Heart left ventricle (tissue), 13 donors: Measurements from ENCODE around the gene APOL4.

ENCODE experiments used
- CTCF ChIP-seq, 12 donors: fragments of 200-600 bp; sonication (generic) in 4 of 12; IDR thresholded peaks; one replicate each; pipeline versions ENCODE4 v1.5.0 to v1.8.0; 2018 to 2022; ENCODE audit warnings: antibody characterized with exemption in 12 of 12, mild to moderate bottlenecking in 5 of 12
- POLR2A ChIP-seq, 2 donors: fragments of 450-650 bp; IDR thresholded peaks; one replicate each; pipeline ENCODE4 v1.6.1; 2017; ENCODE audit warnings: antibody characterized with exemption in 2 of 2, mild to moderate bottlenecking in 2 of 2, moderate library complexity in 2 of 2
- donor health status: ischemic (EF 13 %, LVEDD 7.1; RV severe dilation, severe dysfunction).
- donor health status: DM: no; HTN: yes; CAD: no.
- donor health status: DM: no; HTN: no; CAD: no.
- donor health status: ischemic (EF 25% LVEDD 6.9; RV normal size, moderate dysfunction).
- donor health status: ischemic (EF 25% LVEDD 5.7; RV mildly dilated, moderate dysfunction).
- donor health status: ischemic (EF 35%, LVEDD 5.7; RV mildly dilated, moderate dysfunction).
- donor health status: nonischemic (EF 11% LVEDD 7.7; RV severe dilation, severe dysfunction).
- donor health status: DM: yes; HTN: yes; CAD: no.
- donor health status: PGD.
- donor health status: ischemic (EF 29% LVEDD 5.4; RV normal size, mild dysfunction).
- donor health status: nonischemic (EF 23%, LVEDD 6.1; RV moderate dilation, normal function).

- no peak for TF ChIP-seq CTCF (IDR thresholded peaks at IDR 0.05)
- TF ChIP-seq POLR2A (IDR thresholded peaks at IDR 0.05) = no peak
Measured at GRCh38 chr22:36177160-36177559, 24.4 kb downstream of the APOL4 start.
